ENCODE data around the gene DTWD1. TPM values are rescaled to one million over a fixed set of nuclear protein-coding genes. Genes with fewer than 3 reads are reported as not detected.

The DTWD1 gene
- total and polyA plus RNA-seq, 12 donors, result 11.4 to 23.2 (median 17.1) TPM

- no peaks in the 10 kb centered on the region for H3K27me3 ChIP-seq
- H3K4me3 ChIP-seq, result no peak overlapping the region
- DNase-seq (no peak), ATAC-seq (no peak)
- intact Hi-C loops (cut with DNase I), result loop anchor here in 6 of 10 donors (10.0 kb wide), 6 partner anchors 204 to 754 kb away; partner anchors contain the start of genes EID1 (in 2 of the 6) and FGF7 (in 1 of the 6)
- 85 to 87% methylated on average over 2 of the region's 2 CpGs for WGBS, 2 donors
- H3K36me3 ChIP-seq, result peaks cover 0 to 84% (median 33%) of the 10 kb centered on the region in 9 donors
- peaks cover 0 to 15% (median 2%) of the 10 kb centered on the region in 9 donors for H3K4me1 ChIP-seq
- peaks cover 0 to 24% (median 12%) of the 10 kb centered on the region in 11 donors for H3K9me3 ChIP-seq
- no peak for TF ChIP-seq CTCF (IDR thresholded peaks at IDR 0.05)
- H3K27ac ChIP-seq, result no peak overlapping the region
These were observed 7.5 kb downstream of the DTWD1 start for GRCh38 chr15:49628379-49628778.

GRCh38 chr15:49637857-49638256 lies 17.0 kb downstream of the DTWD1 start:
- H3K9me3 ChIP-seq, result no peaks in the 10 kb centered on the region
- H3K4me1 ChIP-seq, result no peaks in the 10 kb centered on the region
- no peak for TF ChIP-seq CTCF (IDR thresholded peaks at IDR 0.05)
- no peak for ATAC-seq
- peaks cover 0 to 78% (median 13%) of the 10 kb centered on the region in 9 donors for H3K36me3 ChIP-seq
- intact Hi-C loops (cut with DNase I), result no loop called here
- WGBS, 2 donors, result 88 to 93% methylated on average over 4 of the region's 4 CpGs
- no peak for DNase-seq
- H3K27me3 ChIP-seq, result no peaks in the 10 kb centered on the region
- no peak overlapping the region for H3K27ac ChIP-seq
- no peak overlapping the region for H3K4me3 ChIP-seq

GRCh38 chr15:49644364-49644794 lies 23.5 kb downstream of the DTWD1 start:
- H3K4me3 ChIP-seq, result no peak overlapping the region
- peaks cover 0 to 27% (median 0%) of the 10 kb centered on the region in 9 donors for H3K36me3 ChIP-seq
- intact Hi-C loops (cut with DNase I), result no loop called here
- no peak for TF ChIP-seq CTCF (IDR thresholded peaks at IDR 0.05)
- H3K9me3 ChIP-seq, result peaks cover 0 to 10% (median 0%) of the 10 kb centered on the region in 11 donors
- peaks cover 0 to 32% (median 25%) of the 10 kb centered on the region in 9 donors for H3K4me1 ChIP-seq
- peak overlapping the region in 5 of 10 donors; percentile 23 to 62 (median 44) for H3K27ac ChIP-seq
- WGBS, 2 donors, result 100% methylated on average over 1 of the region's 1 CpG
- H3K27me3 ChIP-seq, result no peaks in the 10 kb centered on the region
- no peak for DNase-seq
- peak in 2 of 8 donors; percentile 27 to 39 for ATAC-seq

GRCh38 chr15:49645277-49645676 lies 24.4 kb downstream of the DTWD1 start:
- Histone ChIP-seq H3K27me3 (no peaks in the 10 kb centered on the region), H3K4me1 (peaks cover 0 to 32% (median 25%) of the 10 kb centered on the region in 9 donors), H3K4me3 (no peak overlapping the region), H3K36me3 (peaks cover 0 to 27% (median 0%) of the 10 kb centered on the region in 9 donors), H3K9me3 (peaks cover 0 to 10% (median 0%) of the 10 kb centered on the region in 11 donors), H3K27ac (peak overlapping the region in 7 of 10 donors; percentile 16 to 62 (median 38))
- DNase-seq (no peak), ATAC-seq (peak in 5 of 8 donors; percentile 42 to 66 (median 58))
- intact Hi-C loops (cut with DNase I), result no loop called here
- TF ChIP-seq CTCF (IDR thresholded peaks at IDR 0.05), result no peak
